Smooth muscle cell (in vitro differentiated cells): ENCODE data around the gene SAFB2. TPM values are rescaled to one million over a fixed set of nuclear protein-coding genes. Genes with fewer than 3 reads are reported as not detected.

Source experiments
- DNase-seq: peaks from one replicate; lab custom pipeline; 2025; ENCODE audit not compliant: unreplicated experiment; lab: John Stamatoyannopoulos, UW
- H2AFZ ChIP-seq: fragments of 200-600 bp; sonication (generic); 2 replicates; pipeline ENCODE4 v1.6.0; 2016; ENCODE audit warnings: antibody characterized with exemption, low read depth, mild to moderate bottlenecking
- H3F3A ChIP-seq: fragments of 200-600 bp; sonication (generic); 2 replicates; pipeline ENCODE4 v1.6.0; 2017; ENCODE audit warnings: antibody characterized with exemption, low read depth
- H3K27ac ChIP-seq: fragments of 200-600 bp; sonication (generic); 2 replicates; pipeline ENCODE4 v1.5.1; 2016; ENCODE audit warnings: low read depth, mild to moderate bottlenecking
- H3K27me3 ChIP-seq: fragments of 200-600 bp; sonication (generic); 2 replicates; pipeline ENCODE4 v1.6.1; 2016; ENCODE audit warnings: low read depth, mild to moderate bottlenecking
- H3K36me3 ChIP-seq: fragments of 200-600 bp; sonication (generic); 2 replicates; pipeline ENCODE4 v1.5.1; 2016; ENCODE audit warnings: low read depth
- H3K4me1 ChIP-seq: fragments of 200-600 bp; sonication (generic); 2 replicates; pipeline ENCODE4 v1.5.1; 2016; ENCODE audit warnings: low read depth
- H3K4me2 ChIP-seq: fragments of 200-600 bp; sonication (generic); 2 replicates; pipeline ENCODE4 v1.6.0; 2016; ENCODE audit warnings: mild to moderate bottlenecking
- H3K4me3 ChIP-seq: fragments of 200-600 bp; sonication (generic); 2 replicates; pipeline ENCODE4 v1.5.1; 2016; ENCODE audit warnings: mild to moderate bottlenecking
- H3K79me2 ChIP-seq: fragments of 200-600 bp; sonication (generic); 2 replicates; pipeline ENCODE4 v1.6.0; 2016; ENCODE audit warnings: low read depth, mild to moderate bottlenecking
- H3K9ac ChIP-seq: fragments of 200-600 bp; sonication (generic); 2 replicates; pipeline ENCODE4 v1.6.0; 2016; ENCODE audit warnings: low read depth
- H3K9me3 ChIP-seq: fragments of 200-600 bp; sonication (generic); replicated peaks from 2 replicates; pipeline ENCODE4 v1.5.1; 2016; ENCODE audit warnings: low read depth
- H4K20me1 ChIP-seq: fragments of 200-600 bp; sonication (generic); 2 replicates; pipeline ENCODE4 v1.6.0; 2016; ENCODE audit warnings: low read depth
- WGBS: methylation state at CpG from one replicate; pipeline ENCODE4 v1.1.7; 2016; ENCODE audit warnings: low lambda C conversion rate; 5-methylcytosine and 5-hydroxymethylcytosine counted together
- polyA plus RNA-seq: library from polyadenylated mRNA; unstranded; fragments of >200 nt; fragmentation: Nextera tagmentation; extraction: Ambion mirVana; gene quantifications from 2 replicates; pipeline ENCODE4 v1.2.1, GENCODE V29; 2016
- total RNA-seq: library from RNA; depleted of rRNA; stranded (reverse); fragments of >200 nt; gene quantifications from 2 replicates; pipeline ENCODE4 v1.2.3, GENCODE V29; 2014
- TF ChIP-seq, protein P1 (sequence below): fragments of 200-600 bp; sonication (generic); IDR thresholded peaks from 2 replicates; pipeline ENCODE4 v1.5.1; 2017; ENCODE audit warnings: borderline replicate concordance, mild to moderate bottlenecking, antibody characterized with exemption; ENCODE audit not compliant: insufficient read depth, poor library complexity, severe bottlenecking

The SAFB2 gene
- total and polyA plus RNA-seq, 2 experiments from 2014 or later: 28.9 to 44.9 TPM

- no peak overlapping the region for H3K4me2 ChIP-seq
- TF ChIP-seq, protein P1, sequence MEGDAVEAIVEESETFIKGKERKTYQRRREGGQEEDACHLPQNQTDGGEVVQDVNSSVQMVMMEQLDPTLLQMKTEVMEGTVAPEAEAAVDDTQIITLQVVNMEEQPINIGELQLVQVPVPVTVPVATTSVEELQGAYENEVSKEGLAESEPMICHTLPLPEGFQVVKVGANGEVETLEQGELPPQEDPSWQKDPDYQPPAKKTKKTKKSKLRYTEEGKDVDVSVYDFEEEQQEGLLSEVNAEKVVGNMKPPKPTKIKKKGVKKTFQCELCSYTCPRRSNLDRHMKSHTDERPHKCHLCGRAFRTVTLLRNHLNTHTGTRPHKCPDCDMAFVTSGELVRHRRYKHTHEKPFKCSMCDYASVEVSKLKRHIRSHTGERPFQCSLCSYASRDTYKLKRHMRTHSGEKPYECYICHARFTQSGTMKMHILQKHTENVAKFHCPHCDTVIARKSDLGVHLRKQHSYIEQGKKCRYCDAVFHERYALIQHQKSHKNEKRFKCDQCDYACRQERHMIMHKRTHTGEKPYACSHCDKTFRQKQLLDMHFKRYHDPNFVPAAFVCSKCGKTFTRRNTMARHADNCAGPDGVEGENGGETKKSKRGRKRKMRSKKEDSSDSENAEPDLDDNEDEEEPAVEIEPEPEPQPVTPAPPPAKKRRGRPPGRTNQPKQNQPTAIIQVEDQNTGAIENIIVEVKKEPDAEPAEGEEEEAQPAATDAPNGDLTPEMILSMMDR: no peak
- H3K4me3 ChIP-seq: no peak overlapping the region
- no peak overlapping the region for H3K9ac ChIP-seq
- H3K79me2 ChIP-seq: peaks cover 88% of the 10 kb centered on the region
- H3K27ac ChIP-seq: no peak overlapping the region
- no peaks in the 10 kb centered on the region for H3K4me1 ChIP-seq
- H3K9me3 ChIP-seq: no peaks in the 10 kb centered on the region
- H4K20me1 ChIP-seq: peaks cover 100% of the 10 kb centered on the region
- no peaks in the 10 kb centered on the region for H3F3A ChIP-seq
- DNase-seq: no peak
- WGBS: 98% methylated on average over 4 of the region's 4 CpGs
- H3K27me3 ChIP-seq: no peaks in the 10 kb centered on the region
- H3K36me3 ChIP-seq: peaks cover 9% of the 10 kb centered on the region
- H2AFZ ChIP-seq: no peak overlapping the region
Measured at GRCh38 chr19:5643060-5643459, 20.5 kb upstream of the SAFB2 start.

GRCh38 chr19:5642204-5642603, 19.6 kb upstream of the SAFB2 start:
- Histone ChIP-seq H3K27me3 (no peaks in the 10 kb centered on the region), H2AFZ (no peak overlapping the region), H3K79me2 (peaks cover 96% of the 10 kb centered on the region), H3K4me2 (no peak overlapping the region), H3F3A (peaks cover 5% of the 10 kb centered on the region), H3K9me3 (no peaks in the 10 kb centered on the region), H3K36me3 (peaks cover 9% of the 10 kb centered on the region), H3K27ac (no peak overlapping the region), H3K4me3 (no peak overlapping the region), H3K9ac (no peak overlapping the region), H4K20me1 (peaks cover 100% of the 10 kb centered on the region), H3K4me1 (no peaks in the 10 kb centered on the region)
- no peak for DNase-seq
- TF ChIP-seq, protein P1: no peak
- 97% methylated on average over 2 of the region's 2 CpGs for WGBS

DNA sequence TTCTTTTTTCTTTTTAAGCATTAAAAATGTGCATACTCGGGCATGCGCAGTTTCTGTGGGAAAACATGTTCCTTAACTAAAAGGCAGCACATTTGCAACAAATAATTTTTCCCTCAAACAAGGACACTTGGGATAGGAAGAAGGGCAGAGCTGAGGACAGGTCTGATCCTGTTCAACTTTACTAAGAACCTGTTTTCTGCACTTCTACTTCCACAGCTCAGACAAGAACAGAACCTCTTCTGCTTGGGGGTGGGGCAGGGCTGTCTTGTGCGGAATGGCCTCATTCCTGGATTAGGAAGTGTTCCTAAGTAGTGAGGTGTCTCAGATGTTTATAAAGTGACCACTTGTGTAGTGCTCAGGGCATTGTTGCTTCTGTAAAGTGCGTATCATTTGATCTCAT, 18.6 kb upstream of the SAFB2 start:
- Histone ChIP-seq H3K27me3 (no peaks in the 10 kb centered on the region), H3K9me3 (no peaks in the 10 kb centered on the region), H3K4me3 (no peak overlapping the region), H2AFZ (no peak overlapping the region), H3K4me1 (no peaks in the 10 kb centered on the region), H3F3A (peaks cover 5% of the 10 kb centered on the region), H3K79me2 (peaks cover 99% of the 10 kb centered on the region), H4K20me1 (peaks cover 100% of the 10 kb centered on the region), H3K27ac (no peak overlapping the region), H3K9ac (no peak overlapping the region), H3K36me3 (peaks cover 4% of the 10 kb centered on the region), H3K4me2 (no peak overlapping the region)
- DNase-seq: no peak
- 94% methylated on average over 4 of the region's 4 CpGs for WGBS
- TF ChIP-seq, protein P1: no peak

DNA sequence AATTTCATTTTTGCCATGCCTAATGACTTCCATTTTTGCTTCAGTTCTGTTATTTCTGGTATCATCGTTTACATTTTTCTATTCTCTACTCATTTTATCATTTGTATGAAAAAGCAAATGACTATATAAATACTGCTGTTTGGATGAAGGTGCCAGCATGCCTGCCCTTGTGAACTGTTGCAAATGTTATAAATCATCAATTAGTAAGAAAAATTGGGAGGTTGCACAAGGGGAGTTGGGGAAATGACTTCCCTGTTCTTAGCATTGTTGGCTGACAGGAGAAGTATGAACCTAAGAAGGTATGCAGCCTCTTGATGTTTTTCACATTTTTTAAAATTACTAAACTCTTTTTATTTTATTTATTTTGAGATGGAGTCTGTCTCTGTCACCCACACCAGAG, 15.4 kb upstream of the SAFB2 start:
- no peak overlapping the region for H3K4me2 ChIP-seq
- H2AFZ ChIP-seq: no peak overlapping the region
- no peak for DNase-seq
- no peak overlapping the region for H3K4me3 ChIP-seq
- TF ChIP-seq, protein P1: no peak
- no peak overlapping the region for H3K27ac ChIP-seq
- H3K9ac ChIP-seq: no peak overlapping the region
- H3F3A ChIP-seq: peaks cover 5% of the 10 kb centered on the region
- H3K27me3 ChIP-seq: no peaks in the 10 kb centered on the region
- WGBS: 97% methylated on average over 1 of the region's 1 CpG
- no peaks in the 10 kb centered on the region for H3K9me3 ChIP-seq
- H3K36me3 ChIP-seq: no peaks in the 10 kb centered on the region
- H3K79me2 ChIP-seq: peaks cover 98% of the 10 kb centered on the region
- H4K20me1 ChIP-seq: peaks cover 98% of the 10 kb centered on the region
- H3K4me1 ChIP-seq: no peaks in the 10 kb centered on the region
